Osteocyte (in vitro differentiated cells): ENCODE results near the gene CSF2RB. TPM values are rescaled to one million over a fixed set of nuclear protein-coding genes. Genes with fewer than 3 reads are reported as not detected.

Experiments
- DNase-seq: peaks from one replicate; pipeline ENCODE4 v3.0.0; 2021; ENCODE audit warnings: mixed read lengths; ENCODE audit not compliant: unreplicated experiment; ENCODE audit errors: extremely low spot score
- H3K27ac Mint-ChIP-seq: one replicate; pipeline ENCODE4 v1.8.0; 2021; ENCODE audit warnings: mild to moderate bottlenecking, mixed read lengths; ENCODE audit not compliant: unreplicated experiment
- H3K27me3 Mint-ChIP-seq: one replicate; pipeline ENCODE4 v1.8.0; 2021; ENCODE audit warnings: mixed read lengths; ENCODE audit not compliant: unreplicated experiment
- H3K36me3 Mint-ChIP-seq: one replicate; pipeline ENCODE4 v1.8.0; 2021; ENCODE audit warnings: mixed read lengths; ENCODE audit not compliant: unreplicated experiment
- H3K4me1 Mint-ChIP-seq: one replicate; pipeline ENCODE4 v1.8.0; 2021; ENCODE audit warnings: mixed read lengths; ENCODE audit not compliant: unreplicated experiment
- H3K4me3 Mint-ChIP-seq: one replicate; pipeline ENCODE4 v1.8.0; 2021; ENCODE audit warnings: mild to moderate bottlenecking, moderate library complexity, mixed read lengths; ENCODE audit not compliant: unreplicated experiment
- H3K9me3 Mint-ChIP-seq: one replicate; pipeline ENCODE4 v1.8.0; 2021; ENCODE audit warnings: mixed read lengths; ENCODE audit not compliant: unreplicated experiment
- total RNA-seq: library from RNA; stranded (reverse); gene quantifications from 2 replicates; pipeline ENCODE4 v1.2.1, GENCODE V29; 2021
- TF ChIP-seq, protein P1 (sequence below): fragments of 200-600 bp; sonication (generic); IDR thresholded peaks from 2 replicates; pipeline ENCODE4 v1.5.0; 2021; ENCODE audit warnings: antibody characterized with exemption, mild to moderate bottlenecking, moderate library complexity

CSF2RB gene
- total RNA-seq, 1 donor from 2014 or later, result not detected

DNA sequence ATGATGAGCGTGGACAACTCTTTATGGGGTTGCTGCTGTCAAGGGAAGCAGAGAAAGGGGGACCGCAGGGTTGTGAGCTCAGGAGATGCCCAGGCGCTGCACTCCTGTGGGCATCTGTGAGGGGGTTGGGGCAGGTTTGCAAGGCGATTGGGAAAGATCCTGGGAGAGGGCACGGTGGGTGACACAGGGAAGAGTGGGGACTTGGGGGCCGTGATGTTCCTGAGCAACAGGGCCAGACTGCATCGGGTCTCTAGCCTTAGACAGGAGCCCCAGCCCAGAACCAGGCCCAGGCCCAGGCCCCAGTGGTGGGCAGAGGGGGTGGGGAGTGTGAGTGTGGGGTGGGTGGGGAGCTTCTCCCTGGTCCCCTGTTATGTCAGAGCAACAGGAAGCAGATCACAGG lies 38.3 kb downstream of the CSF2RB start:
- no peaks in the 10 kb centered on the region for H3K4me1 Mint-ChIP-seq
- no peak overlapping the region for H3K27ac Mint-ChIP-seq
- peaks cover 17% of the 10 kb centered on the region for H3K27me3 Mint-ChIP-seq
- TF ChIP-seq, protein P1, sequence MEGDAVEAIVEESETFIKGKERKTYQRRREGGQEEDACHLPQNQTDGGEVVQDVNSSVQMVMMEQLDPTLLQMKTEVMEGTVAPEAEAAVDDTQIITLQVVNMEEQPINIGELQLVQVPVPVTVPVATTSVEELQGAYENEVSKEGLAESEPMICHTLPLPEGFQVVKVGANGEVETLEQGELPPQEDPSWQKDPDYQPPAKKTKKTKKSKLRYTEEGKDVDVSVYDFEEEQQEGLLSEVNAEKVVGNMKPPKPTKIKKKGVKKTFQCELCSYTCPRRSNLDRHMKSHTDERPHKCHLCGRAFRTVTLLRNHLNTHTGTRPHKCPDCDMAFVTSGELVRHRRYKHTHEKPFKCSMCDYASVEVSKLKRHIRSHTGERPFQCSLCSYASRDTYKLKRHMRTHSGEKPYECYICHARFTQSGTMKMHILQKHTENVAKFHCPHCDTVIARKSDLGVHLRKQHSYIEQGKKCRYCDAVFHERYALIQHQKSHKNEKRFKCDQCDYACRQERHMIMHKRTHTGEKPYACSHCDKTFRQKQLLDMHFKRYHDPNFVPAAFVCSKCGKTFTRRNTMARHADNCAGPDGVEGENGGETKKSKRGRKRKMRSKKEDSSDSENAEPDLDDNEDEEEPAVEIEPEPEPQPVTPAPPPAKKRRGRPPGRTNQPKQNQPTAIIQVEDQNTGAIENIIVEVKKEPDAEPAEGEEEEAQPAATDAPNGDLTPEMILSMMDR, result no peak
- H3K9me3 Mint-ChIP-seq, result peaks cover 3% of the 10 kb centered on the region
- H3K4me3 Mint-ChIP-seq, result no peak overlapping the region
- no peak for DNase-seq
- no peaks in the 10 kb centered on the region for H3K36me3 Mint-ChIP-seq

DNA sequence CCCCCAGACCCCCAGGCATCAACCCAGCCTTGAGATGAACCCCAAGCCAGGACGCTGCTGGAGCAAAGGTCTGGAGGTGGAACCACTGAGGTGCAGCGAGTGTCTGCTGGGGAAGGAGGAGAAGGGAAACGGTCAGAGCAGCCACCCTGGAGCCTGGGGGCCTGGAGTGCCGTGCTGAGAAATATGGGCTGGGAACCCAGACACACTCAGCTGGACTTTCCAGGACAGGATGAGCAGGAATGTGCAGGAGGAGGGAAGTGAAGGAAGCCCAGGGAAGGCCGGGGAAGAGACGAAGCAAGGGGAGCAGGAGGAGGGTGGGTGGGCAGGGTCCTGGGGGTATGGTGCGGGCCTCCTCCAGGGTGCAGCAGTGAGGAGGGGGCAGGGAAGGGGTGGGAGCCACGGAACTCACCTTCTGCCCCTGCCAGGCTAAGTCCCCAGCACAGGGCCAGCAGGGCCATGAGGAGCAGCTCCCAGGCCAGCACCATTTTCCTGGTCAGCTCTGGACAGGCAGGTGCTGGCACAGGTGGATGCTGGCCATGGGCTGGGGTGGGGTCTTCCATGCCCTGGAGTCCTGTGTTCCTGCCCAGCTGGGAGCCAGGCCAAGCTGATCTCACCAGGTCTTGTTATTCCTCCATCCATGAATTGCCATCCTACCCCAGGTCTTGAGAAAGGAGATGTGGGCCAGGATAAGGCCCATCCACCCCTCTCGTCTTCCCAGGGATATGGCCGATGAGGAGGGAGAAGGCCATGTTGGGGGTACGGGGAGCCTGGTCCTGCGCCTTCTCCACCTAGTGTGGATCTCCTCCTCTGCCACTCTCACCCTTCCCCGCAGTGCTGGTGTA lies 40.0 kb downstream of the CSF2RB start:
- TF ChIP-seq, protein P1, result no peak
- H3K27ac Mint-ChIP-seq, result no peak overlapping the region
- no peak for DNase-seq
- H3K27me3 Mint-ChIP-seq, result peaks cover 15% of the 10 kb centered on the region
- H3K4me1 Mint-ChIP-seq, result no peaks in the 10 kb centered on the region
- H3K4me3 Mint-ChIP-seq, result no peak overlapping the region
- H3K36me3 Mint-ChIP-seq, result no peaks in the 10 kb centered on the region
- H3K9me3 Mint-ChIP-seq, result peaks cover 6% of the 10 kb centered on the region

GRCh38 chr22:36954251-36955014 lies 41.0 kb downstream of the CSF2RB start:
- Mint-ChIP-seq H3K4me3 (no peak overlapping the region), H3K4me1 (no peaks in the 10 kb centered on the region), H3K36me3 (no peaks in the 10 kb centered on the region), H3K27ac (no peak overlapping the region), H3K27me3 (peaks cover 7% of the 10 kb centered on the region), H3K9me3 (peaks cover 6% of the 10 kb centered on the region)
- no peak for DNase-seq
- TF ChIP-seq, protein P1, result no peak

DNA sequence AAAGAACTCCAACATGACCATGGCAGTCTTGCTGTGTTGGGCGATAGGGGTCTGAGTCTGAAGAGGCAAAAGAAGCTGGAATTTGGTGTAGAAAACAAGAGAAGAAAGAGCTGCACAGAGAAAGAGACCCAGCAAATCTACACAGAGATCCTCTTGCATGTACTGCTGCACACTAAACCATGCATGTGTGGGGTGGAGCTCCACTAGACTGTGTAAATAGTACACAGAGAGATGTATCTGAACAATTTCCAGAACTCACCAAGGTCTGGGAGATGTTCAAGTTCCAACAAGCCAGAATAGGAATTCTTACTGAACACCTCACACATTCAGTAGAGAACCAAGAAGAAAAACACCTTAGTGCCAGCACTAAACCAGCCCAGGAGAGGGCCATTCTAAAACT lies 42.3 kb downstream of the CSF2RB start:
- no peaks in the 10 kb centered on the region for H3K4me1 Mint-ChIP-seq
- no peak overlapping the region for H3K27ac Mint-ChIP-seq
- DNase-seq, result no peak

More for the DNA sequence above, 42.3 kb downstream of the CSF2RB start:
- H3K36me3 Mint-ChIP-seq, result no peaks in the 10 kb centered on the region
- H3K9me3 Mint-ChIP-seq, result peaks cover 6% of the 10 kb centered on the region
- H3K27me3 Mint-ChIP-seq, result peaks cover 11% of the 10 kb centered on the region
- no peak overlapping the region for H3K4me3 Mint-ChIP-seq
- TF ChIP-seq, protein P1, result no peak
